Heart left ventricle (tissue), 16 donors: ENCODE measurements around the gene GALNT2. TPM values are rescaled to one million over a fixed set of nuclear protein-coding genes. Genes with fewer than 3 reads are reported as not detected.

Experiments used
- ATAC-seq, 4 donors: fragments of 200-7000 bp; cut with Tn5 transposase; one replicate each; pipeline ENCODE4 v1.9.1; 2020 to 2022; ENCODE audit warnings: moderate library complexity in 4 of 4, mild to moderate bottlenecking in 3 of 4, moderate number of reproducible peaks in 1 of 4
- DNase-seq, 5 donors: peaks; one replicate each; pipeline ENCODE4 v3.0.0-alpha.2; 2020
- H3K27ac ChIP-seq, 12 donors: fragments of 200-600 bp; sonication (generic) in 4 of 12; one replicate each; pipeline versions ENCODE4 v1.5.0 to v1.8.0; 2016 to 2022; ENCODE audit warnings: mild to moderate bottlenecking in 2 of 12
- H3K27me3 ChIP-seq, 9 donors: fragments of 200-600 bp; sonication (generic) in 2 of 9; one replicate each; pipeline versions ENCODE4 v1.5.1 to v1.8.0; 2016 to 2022; ENCODE audit warnings: mild to moderate bottlenecking in 3 of 9
- H3K36me3 ChIP-seq, 9 donors: fragments of 200-600 bp; sonication (generic) in 2 of 9; one replicate each; pipeline versions ENCODE4 v1.5.0 to v1.8.0; 2018 to 2022; ENCODE audit warnings: mild to moderate bottlenecking in 2 of 9
- H3K4me1 ChIP-seq, 12 donors: fragments of 200-600 bp; sonication (generic) in 4 of 12; one replicate each; pipeline versions ENCODE4 v1.5.0 to v1.8.0; 2016 to 2022; ENCODE audit warnings: mild to moderate bottlenecking in 3 of 12
- H3K4me3 ChIP-seq, 12 donors: fragments of 200-600 bp; sonication (generic) in 4 of 12; one replicate each; pipeline versions ENCODE4 v1.5.0 to v1.8.0; 2017 to 2022; ENCODE audit warnings: mild to moderate bottlenecking in 9 of 12, moderate library complexity in 4 of 12
- H3K9me3 ChIP-seq, 12 donors: fragments of 200-600 bp; sonication (generic) in 4 of 12; one replicate each; pipeline versions ENCODE4 v1.5.0 to v1.8.0; 2016 to 2022; ENCODE audit warnings: mild to moderate bottlenecking in 1 of 12
- POLR2A ChIP-seq, 2 donors: fragments of 450-650 bp; IDR thresholded peaks; one replicate each; pipeline ENCODE4 v1.6.1; 2017; ENCODE audit warnings: antibody characterized with exemption in 2 of 2, mild to moderate bottlenecking in 2 of 2, moderate library complexity in 2 of 2
- WGBS, 4 donors: extraction: QIAGEN DNeasy Blood & Tissue Kit in 2 of 4; methylation state at CpG; one replicate each; pipeline versions ENCODE4 v1.1.5 to v1.1.7; 2013 to 2018; 5-methylcytosine and 5-hydroxymethylcytosine counted together
- intact Hi-C, 10 donors: fragments of 100-400 bp; cut with DNase I; formaldehyde crosslinking; loops; one replicate each; pipeline versions ENCODE4 v1.11.1 to v1.14.2; 2022
- polyA plus RNA-seq, 2 donors: library from polyadenylated mRNA; stranded (reverse); fragments of 200-250 nt; gene quantifications; one replicate each; pipeline ENCODE4 v1.2.3, GENCODE V29; 2013
- total RNA-seq, 9 donors: library from RNA; depleted of rRNA in 2 of 9; stranded (reverse); fragments of >200 nt in 2 of 9; fragmentation: NEBNext Ultra II Directional in 3 of 9; extraction: Animal tissue kit (Norgen Biotek cat#: 25700) in 3 of 9; gene quantifications; one replicate each; pipeline versions ENCODE4 v1.1.0 to v1.2.4, GENCODE V29; 2016 to 2023
- TF ChIP-seq, protein P1 (sequence below), 12 donors: fragments of 200-600 bp; sonication (generic) in 4 of 12; IDR thresholded peaks; one replicate each; pipeline versions ENCODE4 v1.5.0 to v1.8.0; 2018 to 2022; ENCODE audit warnings: antibody characterized with exemption in 12 of 12, mild to moderate bottlenecking in 5 of 12
- donor health status: ischemic (EF 13 %, LVEDD 7.1; RV severe dilation, severe dysfunction).
- donor health status: healthy with polysubstance abuse.
- donor health status: DM: no; HTN: yes; CAD: no.
- donor health status: DM: no; HTN: no; CAD: no.
- donor health status: ischemic (EF 25% LVEDD 6.9; RV normal size, moderate dysfunction).
- donor health status: ischemic (EF 25% LVEDD 5.7; RV mildly dilated, moderate dysfunction).
- donor health status: healthy.
- donor health status: DM: yes; HTN: yes; CAD: no.
- donor health status: ischemic (EF 35%, LVEDD 5.7; RV mildly dilated, moderate dysfunction).
- donor health status: nonischemic (EF 11% LVEDD 7.7; RV severe dilation, severe dysfunction).
- donor health status: DM: yes; HTN: yes; CAD: no.
- donor health status: PGD.
- donor health status: ischemic (EF 29% LVEDD 5.4; RV normal size, mild dysfunction).
- donor health status: nonischemic (EF 23%, LVEDD 6.1; RV moderate dilation, normal function).

Gene GALNT2
- total and polyA plus RNA-seq, 11 donors: 10.1 to 44.9 (median 31.6) TPM

DNA sequence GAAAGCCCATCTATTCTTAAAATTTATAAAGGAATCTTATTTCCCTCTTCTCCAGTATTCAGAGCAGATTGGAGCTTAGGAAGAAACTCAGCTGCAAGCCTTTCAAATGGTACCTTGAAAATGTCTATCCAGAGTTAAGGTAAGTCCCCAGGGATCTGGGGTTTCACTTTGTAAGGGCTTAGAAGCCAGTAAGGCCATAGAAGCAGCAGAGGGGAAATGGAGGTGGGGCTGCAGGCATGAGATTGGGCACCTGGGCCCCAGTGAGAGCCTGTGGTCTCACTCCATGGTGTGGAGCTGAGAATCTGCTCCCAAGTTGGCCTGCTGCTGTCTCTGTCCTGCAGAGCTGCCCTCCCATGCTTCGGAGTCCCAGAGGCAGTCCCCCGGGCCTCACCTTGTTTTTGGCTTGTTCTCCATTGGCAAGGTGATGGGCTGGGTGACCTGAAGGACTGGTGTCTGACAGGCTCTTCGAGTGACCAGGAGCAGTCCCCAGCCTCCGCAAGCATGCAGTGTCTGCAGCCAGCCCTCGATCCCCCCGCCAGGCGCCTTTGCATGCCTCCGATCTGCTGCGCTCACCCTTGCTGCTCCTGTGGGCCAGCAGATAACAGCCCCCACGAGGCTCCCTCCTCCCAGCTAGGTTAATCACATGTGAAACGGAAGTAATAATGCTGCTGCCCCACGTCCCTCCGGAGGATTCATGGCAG, 196.0 kb downstream of the GALNT2 start:
- 83 to 86% (median 85%) methylated on average over 13 of the region's 13 CpGs for WGBS, 4 donors
- intact Hi-C loops: no loop called here
- no peak overlapping the region for H3K4me3 ChIP-seq
- ATAC-seq (no peak), DNase-seq (no peak)
- H3K9me3 ChIP-seq: no peaks in the 10 kb centered on the region
- H3K27ac ChIP-seq: no peak overlapping the region
- H3K27me3 ChIP-seq: no peaks in the 10 kb centered on the region
- peaks cover 0 to 68% (median 54%) of the 10 kb centered on the region in 9 donors for H3K36me3 ChIP-seq
- peaks cover 0 to 6% (median 0%) of the 10 kb centered on the region in 12 donors for H3K4me1 ChIP-seq
- no peak for TF ChIP-seq POLR2A (IDR thresholded peaks at IDR 0.05)
- TF ChIP-seq, protein P1, sequence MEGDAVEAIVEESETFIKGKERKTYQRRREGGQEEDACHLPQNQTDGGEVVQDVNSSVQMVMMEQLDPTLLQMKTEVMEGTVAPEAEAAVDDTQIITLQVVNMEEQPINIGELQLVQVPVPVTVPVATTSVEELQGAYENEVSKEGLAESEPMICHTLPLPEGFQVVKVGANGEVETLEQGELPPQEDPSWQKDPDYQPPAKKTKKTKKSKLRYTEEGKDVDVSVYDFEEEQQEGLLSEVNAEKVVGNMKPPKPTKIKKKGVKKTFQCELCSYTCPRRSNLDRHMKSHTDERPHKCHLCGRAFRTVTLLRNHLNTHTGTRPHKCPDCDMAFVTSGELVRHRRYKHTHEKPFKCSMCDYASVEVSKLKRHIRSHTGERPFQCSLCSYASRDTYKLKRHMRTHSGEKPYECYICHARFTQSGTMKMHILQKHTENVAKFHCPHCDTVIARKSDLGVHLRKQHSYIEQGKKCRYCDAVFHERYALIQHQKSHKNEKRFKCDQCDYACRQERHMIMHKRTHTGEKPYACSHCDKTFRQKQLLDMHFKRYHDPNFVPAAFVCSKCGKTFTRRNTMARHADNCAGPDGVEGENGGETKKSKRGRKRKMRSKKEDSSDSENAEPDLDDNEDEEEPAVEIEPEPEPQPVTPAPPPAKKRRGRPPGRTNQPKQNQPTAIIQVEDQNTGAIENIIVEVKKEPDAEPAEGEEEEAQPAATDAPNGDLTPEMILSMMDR (IDR thresholded peaks at IDR 0.05): no peak

DNA sequence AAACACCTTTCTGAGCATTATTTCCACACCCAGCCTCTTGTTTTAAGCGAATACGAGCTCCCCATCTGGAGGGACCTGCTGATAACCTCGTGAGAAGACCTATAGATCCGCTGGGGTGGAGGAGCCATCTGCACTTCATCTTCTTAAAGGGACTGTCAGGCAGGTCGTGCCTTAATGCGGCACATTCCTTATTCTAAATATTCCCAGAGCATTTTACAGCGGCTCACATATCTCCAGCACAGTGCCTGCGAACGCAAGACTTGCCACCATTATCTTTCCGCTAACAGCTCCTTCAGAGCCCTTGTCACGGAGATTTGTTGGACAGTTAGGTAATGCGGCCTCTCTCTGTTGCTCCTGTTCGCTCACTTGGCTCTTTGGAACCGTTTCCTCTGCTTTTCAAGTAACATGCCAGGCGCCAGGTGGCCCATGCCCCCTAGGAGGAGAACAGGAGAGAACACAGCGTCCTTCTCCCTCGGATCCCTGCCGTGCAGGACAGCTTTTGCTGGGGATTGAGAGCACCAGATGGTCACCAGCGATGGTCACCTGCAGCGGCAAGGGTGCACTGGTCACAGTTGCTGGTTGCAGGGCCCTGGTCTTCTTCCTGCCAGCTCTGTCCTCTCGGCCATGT, 196.6 kb downstream of the GALNT2 start:
- Histone ChIP-seq H3K4me1 (peaks cover 0 to 8% (median under 1%) of the 10 kb centered on the region in 12 donors), H3K4me3 (no peak overlapping the region), H3K9me3 (no peaks in the 10 kb centered on the region), H3K27me3 (no peaks in the 10 kb centered on the region), H3K27ac (no peak overlapping the region), H3K36me3 (peaks cover 0 to 61% (median 49%) of the 10 kb centered on the region in 9 donors)
- intact Hi-C loops: no loop called here
- TF ChIP-seq, protein P1 (IDR thresholded peaks at IDR 0.05): no peak
- no peak for TF ChIP-seq POLR2A (IDR thresholded peaks at IDR 0.05)
- DNase-seq (no peak), ATAC-seq (no peak)
- 87 to 94% (median 91%) methylated on average over 18 to 21 of the region's 21 CpGs for WGBS, 4 donors

DNA sequence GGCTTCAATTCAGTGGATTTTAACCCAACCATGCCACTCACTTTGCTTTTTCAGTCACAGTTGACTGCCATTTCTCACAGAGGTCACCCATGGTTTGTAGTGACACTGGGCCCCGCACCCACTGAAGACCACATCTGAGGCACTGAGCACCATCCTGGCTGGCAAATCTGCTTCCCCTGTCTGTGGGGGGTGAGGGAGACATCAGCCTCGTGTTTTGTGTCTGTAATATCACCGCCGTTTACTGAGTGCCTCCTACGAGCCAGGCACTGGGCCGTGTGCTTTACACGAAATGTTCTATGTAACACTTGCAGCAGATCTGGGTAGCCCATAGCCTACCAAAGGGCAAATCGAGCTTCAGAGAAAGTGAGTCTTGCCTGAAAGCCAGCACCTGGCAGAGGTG, 197.3 kb downstream of the GALNT2 start:
- ATAC-seq: no peak
- TF ChIP-seq POLR2A (IDR thresholded peaks at IDR 0.05): no peak
- TF ChIP-seq, protein P1 (IDR thresholded peaks at IDR 0.05): no peak
- Histone ChIP-seq H3K4me3 (no peak overlapping the region), H3K9me3 (no peaks in the 10 kb centered on the region), H3K36me3 (peaks cover 0 to 60% (median 46%) of the 10 kb centered on the region in 9 donors), H3K27me3 (no peaks in the 10 kb centered on the region), H3K4me1 (peaks cover 0 to 10% (median 3%) of the 10 kb centered on the region in 12 donors), H3K27ac (no peak overlapping the region)
- 85 to 91% (median 87%) methylated on average over 6 to 8 of the region's 8 CpGs for WGBS, 4 donors
- DNase-seq: no peak
- intact Hi-C loops: no loop called here
